Mesenchymal stem cell (in vitro differentiated cells and primary cell): ENCODE measurements around the gene CDCP1.
A peak's percentile ranks its signal among the peaks of the same experiment; 100 is the strongest.

Source experiments
- DNase-seq: peaks from one replicate; pipeline ENCODE4 v3.0.0-alpha.2; 2013
- H2AFZ ChIP-seq: one replicate; pipeline ENCODE4 v1.6.1; 2013; ENCODE audit warnings: low read depth, mild to moderate bottlenecking, control low read depth, inconsistent platforms, low read length, moderate library complexity
- H2AK5ac ChIP-seq: 2 replicates; pipeline ENCODE4 v1.6.1; 2013; ENCODE audit warnings: low read length, moderate library complexity, mild to moderate bottlenecking, inconsistent platforms; ENCODE audit not compliant: severe bottlenecking
- H2BK120ac ChIP-seq: one replicate; pipeline ENCODE4 v1.6.1; 2013; ENCODE audit warnings: low read depth, mild to moderate bottlenecking, inconsistent platforms, low read length, moderate library complexity
- H2BK12ac ChIP-seq, 2 experiments: one replicate each; pipeline ENCODE4 v1.6.1; 2013; ENCODE audit warnings: inconsistent platforms in 2 of 2, low read length in 2 of 2, mild to moderate bottlenecking in 2 of 2, moderate library complexity in 2 of 2, control low read depth in 1 of 2
- H2BK15ac ChIP-seq: one replicate; pipeline ENCODE4 v1.6.1; 2013; ENCODE audit warnings: mild to moderate bottlenecking, low read depth, inconsistent platforms; ENCODE audit not compliant: poor library complexity, severe bottlenecking
- H2BK5ac ChIP-seq: 2 replicates; pipeline ENCODE4 v1.6.1; 2013; ENCODE audit warnings: low read depth, mild to moderate bottlenecking, low read length, control low read depth, inconsistent platforms; ENCODE audit not compliant: poor library complexity, severe bottlenecking
- H3K14ac ChIP-seq, 2 experiments: one replicate each; pipeline ENCODE4 v1.6.1; 2013; ENCODE audit warnings: inconsistent platforms in 2 of 2, low read length in 2 of 2, control low read depth in 1 of 2, mild to moderate bottlenecking in 1 of 2, moderate library complexity in 1 of 2
- H3K18ac ChIP-seq, 2 experiments: one replicate each; pipeline ENCODE4 v1.6.1; 2013; ENCODE audit warnings: inconsistent platforms in 2 of 2, low read length in 2 of 2, control low read depth in 1 of 2, low read depth in 1 of 2, mild to moderate bottlenecking in 1 of 2
- H3K23ac ChIP-seq, 2 experiments: one replicate each; pipeline ENCODE4 v1.6.1; 2013; ENCODE audit warnings: inconsistent platforms in 2 of 2, low read length in 2 of 2, mild to moderate bottlenecking in 2 of 2, moderate library complexity in 2 of 2, control low read depth in 1 of 2
- H3K27ac ChIP-seq: 2 replicates; pipeline ENCODE4 v1.5.1; 2013; ENCODE audit warnings: mild to moderate bottlenecking, moderate library complexity, low read length, control low read depth, inconsistent platforms; ENCODE audit not compliant: poor library complexity, severe bottlenecking
- H3K27me3 ChIP-seq, 2 experiments: 2 replicates each; pipeline versions ENCODE4 v1.6.1 to v1.7.0; 2013; ENCODE audit warnings: low read length in 2 of 2, mild to moderate bottlenecking in 2 of 2, moderate library complexity in 2 of 2, control low read depth in 1 of 2, inconsistent platforms in 1 of 2; ENCODE audit not compliant: control insufficient read depth in 1 of 2, insufficient read depth in 1 of 2
- H3K36me3 ChIP-seq, 2 experiments: 2 replicates each; pipeline versions ENCODE4 v1.6.1 to v1.7.0; 2013; ENCODE audit warnings: low read length in 2 of 2, control low read depth in 1 of 2, inconsistent platforms in 1 of 2, low read depth in 1 of 2, mild to moderate bottlenecking in 1 of 2; ENCODE audit not compliant: insufficient read depth in 2 of 2, control insufficient read depth in 1 of 2
- H3K4ac ChIP-seq, 2 experiments: one replicate each; pipeline ENCODE4 v1.6.1; 2013; ENCODE audit warnings: inconsistent platforms in 2 of 2, low read length in 2 of 2, mild to moderate bottlenecking in 2 of 2, moderate library complexity in 2 of 2, control low read depth in 1 of 2, low read depth in 1 of 2
- H3K4me1 ChIP-seq: 2 replicates; pipeline ENCODE4 v1.6.1; 2013; ENCODE audit warnings: low read depth, low read length, control low read depth; ENCODE audit not compliant: control insufficient read depth, insufficient read depth
- H3K4me2 ChIP-seq: 2 replicates; pipeline ENCODE4 v1.6.1; 2013; ENCODE audit warnings: low read length, mild to moderate bottlenecking, inconsistent platforms; ENCODE audit not compliant: poor library complexity, severe bottlenecking
- H3K4me3 ChIP-seq, 2 experiments: 2 replicates each; pipeline versions ENCODE4 v1.5.1 to v1.7.0; 2013; ENCODE audit warnings: low read length in 2 of 2, mild to moderate bottlenecking in 2 of 2, control low read depth in 1 of 2, low read depth in 1 of 2; ENCODE audit not compliant: insufficient read depth in 1 of 2
- H3K79me1 ChIP-seq: replicated peaks from 2 replicates; pipeline ENCODE4 v1.6.1; 2013; ENCODE audit warnings: mild to moderate bottlenecking, control low read depth, low read length, inconsistent platforms; ENCODE audit not compliant: poor library complexity, severe bottlenecking
- H3K9ac ChIP-seq: 2 replicates; pipeline ENCODE4 v1.7.0; 2013; ENCODE audit warnings: mild to moderate bottlenecking, low read length, moderate library complexity
- H3K9me3 ChIP-seq: 2 replicates; pipeline ENCODE4 v1.7.0; 2013; ENCODE audit warnings: mild to moderate bottlenecking, low read length; ENCODE audit not compliant: control insufficient read depth
- H4K8ac ChIP-seq: one replicate; pipeline ENCODE4 v1.6.1; 2013; ENCODE audit warnings: inconsistent platforms, mild to moderate bottlenecking, low read length, moderate library complexity
- H4K91ac ChIP-seq: one replicate; pipeline ENCODE4 v1.6.1; 2013; ENCODE audit warnings: mild to moderate bottlenecking, low read length, inconsistent platforms
- WGBS: methylation state at CpG from one replicate; pipeline ENCODE4 v1.1.7; 2013; ENCODE audit warnings: mixed read lengths; 5-methylcytosine and 5-hydroxymethylcytosine counted together

Gene CDCP1

GRCh38 chr3:45120359-45121158 is 25.6 kb downstream of the CDCP1 start:
- H2BK15ac ChIP-seq: no peak overlapping the region
- peak overlapping the region; percentile 81 for H4K91ac ChIP-seq
- H3K4ac ChIP-seq: peak overlapping the region in 1 of 2 experiments; percentile 92
- H4K8ac ChIP-seq: peak overlapping the region; percentile 51
- no peaks in the 10 kb centered on the region for H3K9me3 ChIP-seq
- peaks cover 4 to 33% of the 10 kb centered on the region in 2 experiments for H3K36me3 ChIP-seq
- H3K4me1 ChIP-seq: peaks cover 16% of the 10 kb centered on the region
- 93% methylated on average over 10 of the region's 12 CpGs for WGBS
- no peak for DNase-seq
- peak overlapping the region; percentile 80 to 98 for H2BK12ac ChIP-seq
- H3K9ac ChIP-seq: peak overlapping the region; percentile 58
- peaks cover 10% of the 10 kb centered on the region for H3K79me1 ChIP-seq
- no peaks in the 10 kb centered on the region for H3K27me3 ChIP-seq
- peak overlapping the region; percentile 50 for H2BK120ac ChIP-seq
- H3K14ac ChIP-seq: peak overlapping the region in 1 of 2 experiments; percentile 55
- H3K27ac ChIP-seq: peak overlapping the region; percentile 21
- H2AFZ ChIP-seq: no peak overlapping the region
- no peak overlapping the region for H3K4me3 ChIP-seq
- H3K18ac ChIP-seq: peak overlapping the region; percentile 68 to 85
- peak overlapping the region; percentile 98 for H2AK5ac ChIP-seq
- no peak overlapping the region for H3K4me2 ChIP-seq
- no peak overlapping the region for H2BK5ac ChIP-seq
- H3K23ac ChIP-seq: no peak overlapping the region

GRCh38 chr3:45119824-45120358 is 26.3 kb downstream of the CDCP1 start:
- H3K9ac ChIP-seq: peak overlapping the region; percentile 58

GRCh38 chr3:45119376-45119775 is 26.8 kb downstream of the CDCP1 start:
- H4K8ac ChIP-seq: peak overlapping the region; percentile 72

More at GRCh38 chr3:45119824-45120358, 26.3 kb downstream of the CDCP1 start:
- no peak overlapping the region for H2BK120ac ChIP-seq
- H3K9me3 ChIP-seq: no peaks in the 10 kb centered on the region
- H3K36me3 ChIP-seq: peaks cover 4 to 31% of the 10 kb centered on the region in 2 experiments
- no peak overlapping the region for H3K23ac ChIP-seq
- no peak for DNase-seq
- H3K4me1 ChIP-seq: peaks cover 15% of the 10 kb centered on the region
- peaks cover 10% of the 10 kb centered on the region for H3K79me1 ChIP-seq
- H2AFZ ChIP-seq: no peak overlapping the region
- WGBS: 88% methylated on average over 2 of the region's 2 CpGs
- no peak overlapping the region for H4K91ac ChIP-seq
- no peak overlapping the region for H3K27ac ChIP-seq
- no peak overlapping the region for H3K4me3 ChIP-seq
- H2AK5ac ChIP-seq: peak overlapping the region; percentile 71
- peak overlapping the region; percentile 29 to 52 for H2BK12ac ChIP-seq
- H3K4me2 ChIP-seq: no peak overlapping the region
- H2BK5ac ChIP-seq: no peak overlapping the region
- H4K8ac ChIP-seq: peak overlapping the region; percentile 67
- no peaks in the 10 kb centered on the region for H3K27me3 ChIP-seq
- peak overlapping the region in 1 of 2 experiments; percentile 25 for H3K18ac ChIP-seq
- H3K4ac ChIP-seq: no peak overlapping the region
- no peak overlapping the region for H3K14ac ChIP-seq
- no peak overlapping the region for H2BK15ac ChIP-seq

GRCh38 chr3:45118615-45119071 is 27.5 kb downstream of the CDCP1 start:
- H3K27ac ChIP-seq: no peak overlapping the region
- no peak overlapping the region for H2AK5ac ChIP-seq
- no peak overlapping the region for H2BK15ac ChIP-seq
- no peak overlapping the region for H3K23ac ChIP-seq
- no peak overlapping the region for H3K4me3 ChIP-seq
- no peak overlapping the region for H3K4me2 ChIP-seq
- H3K4me1 ChIP-seq: peaks cover 7% of the 10 kb centered on the region
- no peak for DNase-seq
- peak overlapping the region in 1 of 2 experiments; percentile 40 for H3K18ac ChIP-seq
- H2BK5ac ChIP-seq: peak overlapping the region; percentile 9
- no peak overlapping the region for H3K14ac ChIP-seq
- peaks cover 4 to 41% of the 10 kb centered on the region in 2 experiments for H3K36me3 ChIP-seq
- H3K9ac ChIP-seq: peak overlapping the region; percentile 58
- no peaks in the 10 kb centered on the region for H3K9me3 ChIP-seq
- no peak overlapping the region for H4K8ac ChIP-seq
- no peak overlapping the region for H2BK120ac ChIP-seq
- H4K91ac ChIP-seq: no peak overlapping the region
- peak overlapping the region in 1 of 2 experiments; percentile 83 for H2BK12ac ChIP-seq
- H3K27me3 ChIP-seq: no peaks in the 10 kb centered on the region
- H3K4ac ChIP-seq: no peak overlapping the region
- 86% methylated on average over 1 of the region's 2 CpGs for WGBS
- peaks cover 12% of the 10 kb centered on the region for H3K79me1 ChIP-seq
- H2AFZ ChIP-seq: no peak overlapping the region

More at GRCh38 chr3:45119376-45119775, 26.8 kb downstream of the CDCP1 start:
- H3K27ac ChIP-seq: no peak overlapping the region
- no peaks in the 10 kb centered on the region for H3K9me3 ChIP-seq
- no peak overlapping the region for H4K91ac ChIP-seq
- no peak overlapping the region for H2AFZ ChIP-seq
- H2AK5ac ChIP-seq: peak overlapping the region; percentile 29
- no peak overlapping the region for H3K4me2 ChIP-seq
- peaks cover 4 to 35% of the 10 kb centered on the region in 2 experiments for H3K36me3 ChIP-seq
- H3K18ac ChIP-seq: peak overlapping the region in 1 of 2 experiments; percentile 15
- H2BK5ac ChIP-seq: no peak overlapping the region
- WGBS: 67% methylated on average over 2 of the region's 4 CpGs
- H3K4me3 ChIP-seq: no peak overlapping the region
- no peak overlapping the region for H3K14ac ChIP-seq
- H3K79me1 ChIP-seq: peaks cover 10% of the 10 kb centered on the region
- H3K23ac ChIP-seq: no peak overlapping the region
- H2BK12ac ChIP-seq: peak overlapping the region in 1 of 2 experiments; percentile 7
- H3K4me1 ChIP-seq: peaks cover 12% of the 10 kb centered on the region
- H3K9ac ChIP-seq: peak overlapping the region; percentile 58
- no peak overlapping the region for H2BK15ac ChIP-seq
- no peak for DNase-seq
- no peak overlapping the region for H3K4ac ChIP-seq
- H2BK120ac ChIP-seq: no peak overlapping the region
- H3K27me3 ChIP-seq: no peaks in the 10 kb centered on the region
